Thyroid gland (tissue), 4 donors: ENCODE measurements around the gene BTBD8. TPM values are rescaled to one million over a fixed set of nuclear protein-coding genes. Genes with fewer than 3 reads are reported as not detected.

Experiments
- DNase-seq, 2 donors: peaks; one replicate each; pipeline ENCODE4 v3.0.0-alpha.2; 2019
- H3K27ac ChIP-seq, 3 donors: fragments of 200-600 bp; sonication (generic); 1 replicate in 2 of 3; 2 replicates in 1 of 3; pipeline ENCODE4 v1.5.1; 2016 to 2019; ENCODE audit warnings: mild to moderate bottlenecking in 1 of 3, moderate library complexity in 1 of 3
- H3K27me3 ChIP-seq: fragments of 200-600 bp; sonication (generic); one replicate; pipeline ENCODE4 v1.5.1; 2019
- H3K36me3 ChIP-seq, 2 donors: fragments of 200-600 bp; sonication (generic); one replicate each; pipeline ENCODE4 v1.5.1; 2016 to 2019
- H3K4me1 ChIP-seq, 2 donors: fragments of 200-600 bp; sonication (generic); one replicate each; pipeline ENCODE4 v1.5.1; 2017 to 2019
- H3K4me3 ChIP-seq, 3 donors: fragments of 200-600 bp; sonication (generic); replicated peaks in 1 of 3; 1 replicate in 2 of 3; 2 replicates in 1 of 3; pipeline ENCODE4 v1.5.1; 2016; ENCODE audit warnings: mild to moderate bottlenecking in 1 of 3
- H3K9me3 ChIP-seq: fragments of 200-600 bp; sonication (generic); one replicate; pipeline ENCODE4 v1.5.1; 2017
- POLR2A ChIP-seq, 2 donors: fragments of 450-650 bp; IDR thresholded peaks; one replicate each; pipeline ENCODE4 v1.6.1; 2017; ENCODE audit warnings: antibody characterized with exemption in 2 of 2, mild to moderate bottlenecking in 2 of 2, moderate library complexity in 1 of 2
- WGBS, 2 donors: methylation state at CpG; one replicate each; pipeline ENCODE4 v1.1.5; 2017; 5-methylcytosine and 5-hydroxymethylcytosine counted together
- intact Hi-C: fragments of 100-400 bp; cut with DNase I; formaldehyde crosslinking; loops from one replicate; pipeline ENCODE4 v1.15.1; 2023
- total RNA-seq, 4 donors: library from RNA; depleted of rRNA; stranded (reverse); fragments of >200 nt; gene quantifications; one replicate each; pipeline ENCODE4 v1.2.3, GENCODE V29; 2016
- TF ChIP-seq, protein P1 (sequence below), 6 experiments: fragments of 200-600 bp in 3 of 6; fragments of 450-650 bp in 3 of 6; sonication (generic) in 3 of 6; IDR thresholded peaks; one replicate each; pipeline ENCODE4 v1.5.1; 2016 to 2019; ENCODE audit warnings: antibody characterized with exemption in 6 of 6, mild to moderate bottlenecking in 2 of 6, inconsistent platforms in 1 of 6, moderate library complexity in 1 of 6

Gene BTBD8
- total RNA-seq, 4 donors from 2014 or later: 11.0 to 18.3 (median 15.9) TPM

DNA sequence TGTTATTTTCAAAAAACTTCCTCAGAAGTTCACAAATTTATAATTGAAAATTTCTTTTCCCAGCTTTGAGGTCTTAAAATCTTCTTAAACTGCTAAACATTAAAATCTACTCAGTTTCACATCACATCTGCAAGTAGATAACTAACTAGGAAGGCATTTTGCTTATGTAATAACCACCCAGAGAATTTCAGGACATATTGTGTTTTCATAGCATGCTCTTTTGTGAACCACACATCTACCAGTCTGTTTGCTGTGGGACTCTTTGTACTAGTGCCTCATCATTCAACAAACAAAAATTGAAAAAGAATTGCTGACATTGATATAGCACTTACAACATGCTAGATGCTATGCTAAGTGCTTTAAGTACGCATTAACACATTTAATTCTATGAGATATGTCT is 105.9 kb downstream of the BTBD8 start:
- Histone ChIP-seq H3K4me1 (no peaks in the 10 kb centered on the region), H3K27ac (no peak overlapping the region), H3K4me3 (no peak overlapping the region), H3K36me3 (peaks cover 0 to 3% of the 10 kb centered on the region in 2 donors), H3K27me3 (no peaks in the 10 kb centered on the region), H3K9me3 (no peaks in the 10 kb centered on the region)
- 98 to 100% methylated on average over 1 of the region's 1 CpG for WGBS, 2 donors
- intact Hi-C loops: no loop called here
- no peak for DNase-seq
- TF ChIP-seq, protein P1, sequence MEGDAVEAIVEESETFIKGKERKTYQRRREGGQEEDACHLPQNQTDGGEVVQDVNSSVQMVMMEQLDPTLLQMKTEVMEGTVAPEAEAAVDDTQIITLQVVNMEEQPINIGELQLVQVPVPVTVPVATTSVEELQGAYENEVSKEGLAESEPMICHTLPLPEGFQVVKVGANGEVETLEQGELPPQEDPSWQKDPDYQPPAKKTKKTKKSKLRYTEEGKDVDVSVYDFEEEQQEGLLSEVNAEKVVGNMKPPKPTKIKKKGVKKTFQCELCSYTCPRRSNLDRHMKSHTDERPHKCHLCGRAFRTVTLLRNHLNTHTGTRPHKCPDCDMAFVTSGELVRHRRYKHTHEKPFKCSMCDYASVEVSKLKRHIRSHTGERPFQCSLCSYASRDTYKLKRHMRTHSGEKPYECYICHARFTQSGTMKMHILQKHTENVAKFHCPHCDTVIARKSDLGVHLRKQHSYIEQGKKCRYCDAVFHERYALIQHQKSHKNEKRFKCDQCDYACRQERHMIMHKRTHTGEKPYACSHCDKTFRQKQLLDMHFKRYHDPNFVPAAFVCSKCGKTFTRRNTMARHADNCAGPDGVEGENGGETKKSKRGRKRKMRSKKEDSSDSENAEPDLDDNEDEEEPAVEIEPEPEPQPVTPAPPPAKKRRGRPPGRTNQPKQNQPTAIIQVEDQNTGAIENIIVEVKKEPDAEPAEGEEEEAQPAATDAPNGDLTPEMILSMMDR (IDR thresholded peaks at IDR 0.05): no peak
- no peak for TF ChIP-seq POLR2A (IDR thresholded peaks at IDR 0.05)

DNA sequence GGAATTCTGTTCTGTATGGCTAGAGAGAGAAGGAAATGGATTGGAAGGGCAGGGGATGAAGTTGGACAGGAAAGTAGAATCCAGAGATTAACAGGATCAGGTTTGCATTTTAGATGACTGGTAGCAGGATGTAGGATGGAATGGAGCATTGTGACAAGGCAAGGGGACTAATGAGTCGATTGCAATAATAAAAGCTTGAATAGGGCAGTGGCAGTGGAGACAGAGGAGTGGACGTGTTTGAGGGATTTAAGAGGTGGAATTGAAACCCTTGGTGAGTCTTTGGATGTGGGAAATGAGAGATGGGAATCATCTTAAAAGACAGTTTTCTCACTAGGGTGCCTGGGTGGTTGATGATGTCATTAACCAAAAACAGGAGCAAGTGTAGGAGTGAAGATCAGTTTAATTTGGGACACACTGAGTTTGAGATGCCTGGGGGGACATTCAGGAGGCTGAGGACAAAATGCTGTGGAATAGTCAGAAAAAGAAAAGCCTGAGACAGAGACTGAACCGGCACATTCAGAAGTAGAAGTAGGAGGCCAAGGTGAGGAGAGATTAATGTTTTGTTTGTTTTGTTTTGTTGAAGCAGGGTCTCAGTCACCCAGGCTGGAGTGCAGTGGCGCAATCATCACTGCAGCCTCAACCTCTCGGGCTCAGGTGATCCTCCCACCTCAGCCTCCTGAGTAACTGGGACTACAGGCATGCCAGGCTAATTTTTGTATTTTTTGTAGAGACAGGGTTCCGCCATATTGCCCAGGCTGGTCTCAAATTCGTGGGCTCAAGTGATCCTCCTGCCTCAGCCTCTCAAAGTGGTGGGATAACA is 108.5 kb downstream of the BTBD8 start:
- WGBS, 2 donors: 85 to 86% methylated on average over 7 of the region's 7 CpGs
- no peaks in the 10 kb centered on the region for H3K36me3 ChIP-seq
- no peaks in the 10 kb centered on the region for H3K9me3 ChIP-seq
- no peaks in the 10 kb centered on the region for H3K4me1 ChIP-seq
- DNase-seq: no peak
- H3K27ac ChIP-seq: no peak overlapping the region
- H3K27me3 ChIP-seq: no peaks in the 10 kb centered on the region
- TF ChIP-seq, protein P1 (IDR thresholded peaks at IDR 0.05): no peak
- TF ChIP-seq POLR2A (IDR thresholded peaks at IDR 0.05): no peak
- no peak overlapping the region for H3K4me3 ChIP-seq
- intact Hi-C loops: no loop called here

DNA sequence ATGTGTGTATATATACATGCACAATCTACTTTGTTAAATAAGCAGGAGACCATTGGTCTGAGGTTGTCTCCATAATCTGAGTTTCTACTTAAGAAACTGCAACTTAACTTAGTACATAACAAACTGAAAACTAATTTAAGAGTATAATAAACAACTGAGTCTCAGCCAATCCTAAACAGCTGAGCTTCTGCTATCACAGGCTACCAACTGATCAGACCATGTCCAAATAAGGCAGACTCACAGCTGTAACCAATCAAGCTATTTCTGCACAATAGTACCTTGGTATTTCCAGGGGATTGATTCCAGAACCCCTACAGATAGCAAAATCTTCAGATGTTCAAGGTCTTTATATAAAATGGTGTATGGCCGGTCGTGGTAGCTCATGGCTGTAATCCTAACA is 111.6 kb downstream of the BTBD8 start:
- Histone ChIP-seq H3K27me3 (no peaks in the 10 kb centered on the region), H3K4me3 (no peak overlapping the region), H3K4me1 (no peaks in the 10 kb centered on the region), H3K27ac (no peak overlapping the region), H3K36me3 (no peaks in the 10 kb centered on the region), H3K9me3 (no peaks in the 10 kb centered on the region)
- 91 to 100% methylated on average over 2 of the region's 2 CpGs for WGBS, 2 donors
- no peak for DNase-seq
- no peak for TF ChIP-seq POLR2A (IDR thresholded peaks at IDR 0.05)
- TF ChIP-seq, protein P1 (IDR thresholded peaks at IDR 0.05): no peak
- intact Hi-C loops: no loop called here

DNA sequence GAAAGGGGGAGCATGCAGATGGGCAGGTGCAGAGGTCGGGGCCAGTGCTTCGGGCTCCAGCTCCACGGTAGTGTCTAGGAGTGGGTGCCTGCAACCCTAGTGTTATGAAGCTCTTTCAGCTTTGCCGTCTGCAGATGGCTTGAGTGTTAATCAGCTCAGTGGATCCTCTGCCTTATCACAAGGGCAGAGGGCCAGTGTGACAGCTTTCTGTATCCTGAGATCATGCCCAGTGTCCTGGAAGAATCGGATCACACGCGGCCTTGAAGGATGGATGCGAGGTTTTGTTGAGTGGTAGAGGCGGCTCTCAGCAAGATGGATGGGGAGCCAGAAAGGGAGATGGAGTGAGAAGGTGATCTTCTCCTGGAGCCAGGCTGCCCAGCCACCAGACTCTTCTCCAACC is 112.1 kb downstream of the BTBD8 start:
- Histone ChIP-seq H3K4me1 (no peaks in the 10 kb centered on the region), H3K27me3 (no peaks in the 10 kb centered on the region), H3K9me3 (no peaks in the 10 kb centered on the region), H3K4me3 (no peak overlapping the region), H3K36me3 (no peaks in the 10 kb centered on the region), H3K27ac (no peak overlapping the region)
- intact Hi-C loops: no loop called here
- WGBS, 2 donors: 91 to 92% methylated on average over 9 of the region's 9 CpGs
- TF ChIP-seq, protein P1 (IDR thresholded peaks at IDR 0.05): no peak
- DNase-seq: no peak

DNA sequence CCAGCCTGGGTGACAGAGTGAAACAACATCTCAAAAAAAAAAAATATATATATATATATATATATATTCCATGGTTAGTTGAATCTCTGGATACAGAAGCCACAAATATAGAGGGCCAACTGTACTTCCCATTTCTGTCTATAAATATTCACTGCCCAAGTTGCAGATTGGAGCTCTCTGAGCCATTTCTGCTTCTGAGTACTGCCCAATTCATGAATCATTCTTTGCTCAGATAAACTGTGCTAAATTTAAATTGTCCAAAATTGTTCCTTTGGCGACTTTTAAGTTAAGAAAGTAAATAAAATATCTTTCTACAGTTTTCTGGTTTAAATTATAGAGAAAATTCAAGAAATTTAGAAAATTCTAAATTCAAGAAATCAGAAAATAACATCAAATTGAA is 114.4 kb downstream of the BTBD8 start:
- no peak for DNase-seq
- WGBS, 2 donors: 87 to 91% methylated on average over 1 of the region's 1 CpG
- Histone ChIP-seq H3K27me3 (no peaks in the 10 kb centered on the region), H3K36me3 (no peaks in the 10 kb centered on the region), H3K9me3 (no peaks in the 10 kb centered on the region), H3K27ac (no peak overlapping the region), H3K4me1 (no peaks in the 10 kb centered on the region), H3K4me3 (no peak overlapping the region)
- intact Hi-C loops: no loop called here
- TF ChIP-seq POLR2A (IDR thresholded peaks at IDR 0.05): no peak
- TF ChIP-seq, protein P1 (IDR thresholded peaks at IDR 0.05): no peak
